KMS-11 (cell line): Measurements from ENCODE around the gene CDC25C.

Source experiments
- H2AFZ ChIP-seq: fragments of 200-600 bp; sonication (generic); 2 replicates; pipeline ENCODE4 v1.6.1; 2016; ENCODE audit warnings: antibody characterized with exemption, mixed run types, low read depth
- H3K27ac ChIP-seq: fragments of 200-600 bp; sonication (generic); 2 replicates; pipeline ENCODE4 v1.6.1; 2016; ENCODE audit warnings: mild to moderate bottlenecking, mixed run types
- H3K27me3 ChIP-seq: fragments of 200-600 bp; sonication (generic); 2 replicates; pipeline ENCODE4 v1.6.1; 2017; ENCODE audit warnings: mild to moderate bottlenecking, low read depth, mixed run types, moderate library complexity; ENCODE audit not compliant: insufficient read depth
- H3K36me3 ChIP-seq: fragments of 200-600 bp; sonication (generic); 2 replicates; pipeline ENCODE4 v1.6.1; 2017; ENCODE audit warnings: mild to moderate bottlenecking, mixed run types; ENCODE audit not compliant: insufficient read depth
- H3K4me1 ChIP-seq: fragments of 200-600 bp; sonication (generic); 2 replicates; pipeline ENCODE4 v1.6.1; 2016; ENCODE audit warnings: mild to moderate bottlenecking, low read depth, mixed run types; ENCODE audit not compliant: poor library complexity, severe bottlenecking
- H3K4me2 ChIP-seq: fragments of 200-600 bp; sonication (generic); 2 replicates; pipeline ENCODE4 v1.7.0; 2016; ENCODE audit warnings: mild to moderate bottlenecking, mixed run types
- H3K4me3 ChIP-seq: fragments of 200-600 bp; sonication (generic); IDR thresholded peaks from 2 replicates; pipeline ENCODE4 v1.6.1; 2017; ENCODE audit warnings: low read depth, low read length, mixed read lengths; ENCODE audit not compliant: insufficient read depth
- H3K79me2 ChIP-seq: fragments of 200-600 bp; sonication (generic); 2 replicates; pipeline ENCODE4 v1.6.1; 2016; ENCODE audit warnings: low read depth, mixed run types; ENCODE audit not compliant: insufficient read depth
- H3K9ac ChIP-seq: fragments of 200-600 bp; sonication (generic); 2 replicates; pipeline ENCODE4 v1.6.1; 2016; ENCODE audit warnings: mild to moderate bottlenecking, mixed run types
- H4K20me1 ChIP-seq: fragments of 200-600 bp; sonication (generic); 2 replicates; pipeline ENCODE4 v1.6.1; 2016; ENCODE audit warnings: mild to moderate bottlenecking, mixed run types; ENCODE audit not compliant: insufficient read depth
- CTCF ChIP-seq: fragments of 200-600 bp; sonication (generic); conservative IDR thresholded peaks from 2 replicates; pipeline ENCODE4 v1.6.1; 2017; ENCODE audit warnings: low read depth, mild to moderate bottlenecking, antibody characterized with exemption, low read length, moderate library complexity, mixed read lengths

CDC25C gene

DNA sequence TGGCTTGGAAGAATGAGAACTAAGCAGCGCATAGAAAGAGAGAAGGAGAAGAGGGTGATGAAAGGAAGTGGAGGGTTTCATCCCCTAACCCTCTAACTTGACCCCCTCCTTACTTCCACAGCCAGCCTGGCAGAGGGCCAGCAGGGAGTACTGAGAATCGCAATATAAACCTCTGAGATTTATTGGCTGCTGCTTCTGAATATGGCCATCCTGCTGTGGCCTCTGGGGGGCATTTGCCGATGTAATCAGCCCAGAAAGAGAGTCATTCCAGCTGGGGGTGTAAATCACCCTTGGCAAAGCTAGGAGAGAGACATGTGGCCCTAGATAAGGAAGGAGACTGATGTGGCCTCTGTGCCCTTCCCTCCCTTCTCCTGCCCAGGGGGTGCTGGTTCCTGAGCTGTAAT is 56.2 kb downstream of the CDC25C start:
- Histone ChIP-seq H3K4me3 (no peak overlapping the region), H3K36me3 (no peaks in the 10 kb centered on the region), H3K27ac (no peak overlapping the region), H3K27me3 (no peaks in the 10 kb centered on the region), H3K9ac (no peak overlapping the region), H4K20me1 (no peaks in the 10 kb centered on the region), H3K4me2 (no peak overlapping the region), H2AFZ (no peak overlapping the region), H3K79me2 (no peaks in the 10 kb centered on the region), H3K4me1 (no peaks in the 10 kb centered on the region)
- TF ChIP-seq CTCF = no peak

GRCh38 chr5:138274189-138274853 is 57.3 kb downstream of the CDC25C start, which contains the start of gene GFRA3:
GFRA3 (minus strand) TSS chr5:138274621; CDS start chr5:138274424, 197 bp downstream.
- Histone ChIP-seq H3K9ac (no peak within 1 kb of the TSS), H3K27me3 (no peaks in the 10 kb centered on the region), H3K4me1 (no peaks in the 10 kb centered on the region), H2AFZ (no peak within 1 kb of the TSS), H3K79me2 (no peaks in the 10 kb centered on the region), H3K27ac (no peak within 1 kb of the TSS), H3K4me3 (no peak within 1 kb of the TSS), H3K4me2 (no peak within 1 kb of the TSS), H3K36me3 (no peaks in the 10 kb centered on the region), H4K20me1 (no peaks in the 10 kb centered on the region)
- TF ChIP-seq CTCF = no peak

DNA sequence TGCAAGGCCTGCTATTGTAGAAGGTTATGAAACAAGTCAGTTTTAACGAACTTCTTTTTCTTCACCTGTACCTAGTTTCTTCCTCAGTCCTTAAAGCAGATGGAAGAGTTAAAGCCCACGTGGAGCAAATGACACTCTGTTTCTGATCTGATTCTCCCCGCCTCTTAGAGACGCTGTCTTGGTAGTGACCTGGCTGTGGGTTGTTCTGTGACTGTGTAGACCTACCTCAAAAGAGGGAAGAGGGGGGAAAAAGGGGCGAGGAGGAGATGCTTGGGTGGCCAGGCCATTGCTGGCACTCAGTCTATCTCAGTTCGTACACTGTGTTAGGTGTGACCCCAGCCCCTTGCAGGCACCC is 57.8 kb downstream of the CDC25C start:
- Histone ChIP-seq H3K4me3 (no peak overlapping the region), H3K79me2 (no peaks in the 10 kb centered on the region), H4K20me1 (no peaks in the 10 kb centered on the region), H2AFZ (no peak overlapping the region), H3K27me3 (no peaks in the 10 kb centered on the region), H3K9ac (no peak overlapping the region), H3K36me3 (no peaks in the 10 kb centered on the region), H3K4me2 (no peak overlapping the region), H3K27ac (no peak overlapping the region), H3K4me1 (no peaks in the 10 kb centered on the region)
- TF ChIP-seq CTCF = no peak

DNA sequence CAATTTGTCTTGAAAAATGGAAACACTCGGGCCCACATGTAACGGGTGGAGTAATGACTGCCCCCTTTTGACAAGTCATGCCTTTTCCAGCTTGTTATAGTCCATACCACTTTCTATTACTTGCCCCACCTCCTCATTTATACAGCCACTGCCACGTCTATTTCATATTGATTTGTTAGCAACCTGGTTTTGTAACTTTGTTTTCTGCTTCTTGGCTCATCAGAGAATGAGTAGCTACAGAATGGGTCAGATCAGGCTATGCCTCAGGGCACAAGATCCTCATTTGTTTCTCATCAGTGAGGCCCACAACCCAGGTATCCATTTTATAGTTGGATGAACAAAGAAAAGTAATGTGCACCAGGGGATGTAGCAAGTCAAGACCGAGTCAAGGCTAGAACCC is 58.9 kb downstream of the CDC25C start:
- no peak for TF ChIP-seq CTCF
- Histone ChIP-seq H4K20me1 (no peaks in the 10 kb centered on the region), H3K27me3 (no peaks in the 10 kb centered on the region), H3K4me3 (no peak overlapping the region), H3K79me2 (no peaks in the 10 kb centered on the region), H3K27ac (no peak overlapping the region), H3K4me2 (no peak overlapping the region), H3K4me1 (no peaks in the 10 kb centered on the region), H2AFZ (no peak overlapping the region), H3K9ac (no peak overlapping the region), H3K36me3 (no peaks in the 10 kb centered on the region)
